GM19438 (cell line): ENCODE measurements around the gene IGSF1.

Experiments used
- ATAC-seq: cut with Tn5 transposase; IDR thresholded peaks from one replicate; pipeline ENCODE4 v1.9.1; 2021; ENCODE audit warnings: low read depth; ENCODE audit not compliant: unreplicated experiment

The IGSF1 gene, protein sequence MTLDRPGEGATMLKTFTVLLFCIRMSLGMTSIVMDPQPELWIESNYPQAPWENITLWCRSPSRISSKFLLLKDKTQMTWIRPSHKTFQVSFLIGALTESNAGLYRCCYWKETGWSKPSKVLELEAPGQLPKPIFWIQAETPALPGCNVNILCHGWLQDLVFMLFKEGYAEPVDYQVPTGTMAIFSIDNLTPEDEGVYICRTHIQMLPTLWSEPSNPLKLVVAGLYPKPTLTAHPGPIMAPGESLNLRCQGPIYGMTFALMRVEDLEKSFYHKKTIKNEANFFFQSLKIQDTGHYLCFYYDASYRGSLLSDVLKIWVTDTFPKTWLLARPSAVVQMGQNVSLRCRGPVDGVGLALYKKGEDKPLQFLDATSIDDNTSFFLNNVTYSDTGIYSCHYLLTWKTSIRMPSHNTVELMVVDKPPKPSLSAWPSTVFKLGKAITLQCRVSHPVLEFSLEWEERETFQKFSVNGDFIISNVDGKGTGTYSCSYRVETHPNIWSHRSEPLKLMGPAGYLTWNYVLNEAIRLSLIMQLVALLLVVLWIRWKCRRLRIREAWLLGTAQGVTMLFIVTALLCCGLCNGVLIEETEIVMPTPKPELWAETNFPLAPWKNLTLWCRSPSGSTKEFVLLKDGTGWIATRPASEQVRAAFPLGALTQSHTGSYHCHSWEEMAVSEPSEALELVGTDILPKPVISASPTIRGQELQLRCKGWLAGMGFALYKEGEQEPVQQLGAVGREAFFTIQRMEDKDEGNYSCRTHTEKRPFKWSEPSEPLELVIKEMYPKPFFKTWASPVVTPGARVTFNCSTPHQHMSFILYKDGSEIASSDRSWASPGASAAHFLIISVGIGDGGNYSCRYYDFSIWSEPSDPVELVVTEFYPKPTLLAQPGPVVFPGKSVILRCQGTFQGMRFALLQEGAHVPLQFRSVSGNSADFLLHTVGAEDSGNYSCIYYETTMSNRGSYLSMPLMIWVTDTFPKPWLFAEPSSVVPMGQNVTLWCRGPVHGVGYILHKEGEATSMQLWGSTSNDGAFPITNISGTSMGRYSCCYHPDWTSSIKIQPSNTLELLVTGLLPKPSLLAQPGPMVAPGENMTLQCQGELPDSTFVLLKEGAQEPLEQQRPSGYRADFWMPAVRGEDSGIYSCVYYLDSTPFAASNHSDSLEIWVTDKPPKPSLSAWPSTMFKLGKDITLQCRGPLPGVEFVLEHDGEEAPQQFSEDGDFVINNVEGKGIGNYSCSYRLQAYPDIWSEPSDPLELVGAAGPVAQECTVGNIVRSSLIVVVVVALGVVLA (N-terminal part only)

DNA sequence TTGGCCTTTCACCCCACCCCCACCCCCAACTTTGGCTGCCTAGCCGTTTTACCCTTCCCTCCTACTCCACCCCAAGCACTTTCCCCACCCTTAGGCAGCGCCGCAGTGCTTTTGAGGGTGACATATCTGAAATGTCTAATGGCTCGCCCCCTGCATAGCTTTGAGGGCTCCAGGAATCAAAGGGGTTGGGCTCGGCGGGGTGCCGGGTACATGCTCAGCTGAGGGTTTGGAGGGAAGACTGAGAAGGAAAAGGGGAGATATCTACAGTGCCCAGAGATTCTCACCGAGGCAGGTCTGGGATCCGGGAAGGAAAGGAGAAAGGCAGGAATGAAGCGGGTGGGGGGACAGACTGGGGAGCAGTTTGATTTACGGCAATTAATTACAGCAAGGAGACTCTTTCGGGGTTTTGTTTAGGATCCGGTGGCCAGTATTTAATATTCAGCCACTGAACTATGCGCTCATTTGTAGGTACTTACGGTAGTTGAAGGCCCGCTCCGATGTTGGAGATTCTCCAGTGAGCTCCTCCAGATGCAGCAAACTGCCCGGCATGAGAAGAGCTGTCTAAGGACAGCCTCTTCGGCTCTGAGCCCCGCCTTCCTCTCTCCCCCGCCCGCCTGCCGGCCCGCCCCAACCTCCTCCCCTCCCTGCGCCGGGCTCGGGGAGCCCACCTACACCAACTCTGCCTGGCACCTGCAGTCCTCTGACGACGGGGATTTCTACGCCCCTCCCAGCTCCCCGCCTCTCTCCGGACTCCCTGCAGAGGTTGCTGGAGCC lies at the start of gene IGSF1:
TSS of gene IGSF1 (minus strand) at position 569 of the 774 bp plus-strand sequence. CDS start 2,632 bp downstream, outside the sequence.
- no peak for ATAC-seq

DNA sequence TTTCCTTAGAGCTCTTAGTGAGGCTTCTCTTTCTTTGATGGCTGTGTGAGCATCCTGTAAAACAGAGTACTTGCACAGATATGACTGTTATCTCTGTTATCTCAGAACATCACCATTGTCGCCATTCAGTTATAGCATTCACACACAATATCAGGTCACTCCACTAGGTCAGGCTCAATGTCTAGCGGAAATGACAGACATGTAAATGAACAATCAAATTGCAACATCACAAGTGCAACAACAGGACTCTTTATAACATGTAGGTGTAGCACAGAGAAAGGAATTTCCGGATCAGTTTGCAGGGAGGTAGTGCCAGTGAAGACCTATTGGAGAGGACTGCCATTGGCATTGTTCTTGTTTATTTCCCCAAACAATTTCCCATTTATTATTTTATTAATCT lies 43.2 kb upstream of the IGSF1 start:
- no peak for ATAC-seq

DNA sequence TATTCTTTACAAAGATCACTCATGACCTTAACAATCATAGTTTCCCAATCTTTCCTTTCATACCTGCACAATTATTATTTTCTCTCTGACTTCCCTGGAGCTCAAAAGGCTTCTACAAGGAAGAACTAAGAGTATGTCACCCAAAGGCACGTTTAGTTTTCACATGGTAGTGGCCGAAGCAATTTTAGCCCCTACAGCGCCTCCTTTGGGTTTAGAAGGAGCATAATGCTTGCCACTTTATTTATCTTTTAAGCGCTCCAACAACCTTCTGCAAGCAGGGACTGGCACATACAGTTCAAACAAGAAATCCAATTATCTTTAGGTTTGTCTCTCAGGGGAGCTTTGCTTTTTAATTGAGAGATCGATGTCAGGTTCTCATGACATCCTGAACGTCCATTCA lies 42.0 kb upstream of the IGSF1 start:
- no peak for ATAC-seq

DNA sequence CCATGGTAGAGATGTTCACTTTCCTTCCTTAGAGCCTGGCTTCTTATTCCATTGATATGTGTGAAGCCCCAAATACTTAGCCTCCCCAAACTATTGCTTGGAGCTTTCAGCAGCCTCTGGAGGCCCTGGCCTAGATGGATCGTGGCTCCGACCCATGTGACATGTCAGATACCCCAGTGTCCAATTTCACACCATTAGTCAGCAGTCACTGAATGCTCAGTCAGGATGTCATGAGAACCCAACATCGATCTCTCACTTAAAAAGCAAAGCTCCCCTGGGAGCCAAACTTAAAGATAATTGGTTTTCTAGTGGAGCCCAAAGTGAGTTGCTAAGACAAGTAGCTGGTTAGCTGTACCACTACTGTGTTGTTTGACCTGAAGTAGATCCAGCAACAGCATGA lies 41.6 kb upstream of the IGSF1 start:
- ATAC-seq = no peak

DNA sequence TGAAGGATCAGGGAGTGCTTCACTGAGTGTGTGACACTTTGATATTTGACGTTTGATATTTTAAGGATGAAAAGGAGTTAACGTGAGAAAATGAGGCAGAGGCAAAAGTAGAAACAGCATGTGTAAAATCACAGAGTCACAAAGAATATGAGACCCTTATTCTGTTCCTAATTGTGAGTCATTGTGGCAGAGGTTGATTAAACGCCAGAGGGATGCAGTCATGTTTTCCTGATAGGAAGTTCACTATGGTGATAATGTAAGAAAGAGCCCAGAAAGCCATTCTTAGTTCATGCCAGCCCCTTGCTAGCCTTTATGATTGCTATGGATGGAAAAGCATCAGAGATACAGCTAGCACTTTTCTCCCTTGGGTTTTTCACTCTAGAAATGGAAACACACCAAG lies 33.5 kb upstream of the IGSF1 start:
- ATAC-seq = no peak

DNA sequence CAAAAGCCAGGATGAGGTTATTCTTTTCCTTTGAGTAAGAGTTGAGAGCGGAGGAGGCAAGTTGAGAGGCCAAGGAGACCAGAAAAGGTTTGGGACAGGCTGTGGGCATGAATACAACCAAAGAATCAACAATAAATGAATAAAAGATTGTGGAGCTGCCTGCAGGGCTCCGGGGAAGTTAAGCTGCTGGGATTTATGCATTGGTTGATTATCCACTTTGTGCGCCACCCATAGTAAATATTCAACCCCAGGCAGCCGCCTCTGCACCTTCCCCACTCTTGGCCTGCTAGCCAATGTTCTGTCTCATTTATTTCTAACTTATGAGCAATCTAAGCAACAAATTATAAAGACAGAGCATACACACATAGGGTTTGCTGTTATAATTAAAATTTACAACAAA lies 28.2 kb upstream of the IGSF1 start:
- ATAC-seq = no peak

DNA sequence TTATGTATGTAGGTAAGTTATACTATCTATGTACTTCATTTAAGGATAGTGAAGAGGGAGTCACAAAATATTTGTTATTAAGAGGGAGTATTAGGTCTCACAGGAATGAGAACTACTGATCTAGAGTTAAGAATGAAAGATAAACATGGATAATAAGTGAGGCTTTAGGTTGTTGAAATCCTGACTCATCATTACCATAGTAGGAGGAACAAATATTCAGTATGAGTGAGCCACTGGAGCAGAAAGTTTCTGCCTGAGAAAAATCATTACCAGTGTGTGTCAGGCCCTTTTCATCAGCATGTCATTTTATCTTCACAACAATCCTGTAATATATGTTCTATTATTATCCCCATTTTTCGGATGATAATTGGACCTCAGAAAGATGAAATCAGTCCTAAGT lies 27.2 kb upstream of the IGSF1 start:
- ATAC-seq = no peak

DNA sequence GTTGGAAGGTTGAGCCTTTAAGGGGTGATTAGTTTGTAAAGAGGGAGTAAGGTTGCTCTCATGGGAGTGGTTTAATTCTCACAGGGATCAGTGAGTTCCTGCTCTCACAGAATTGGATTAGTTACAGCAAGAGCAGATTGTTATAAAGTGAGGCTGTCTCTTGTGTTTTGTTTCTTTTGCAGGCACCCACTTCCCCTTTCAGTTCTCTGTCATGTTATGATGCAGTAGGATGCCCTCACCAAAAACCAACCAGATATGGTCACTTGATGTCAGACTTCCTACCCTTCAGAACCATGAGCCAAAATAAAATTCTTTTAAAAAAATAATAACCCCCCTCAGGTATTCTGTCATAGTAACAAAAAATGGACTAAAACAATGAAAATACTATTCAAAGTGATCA lies 19.9 kb upstream of the IGSF1 start:
- no peak for ATAC-seq

DNA sequence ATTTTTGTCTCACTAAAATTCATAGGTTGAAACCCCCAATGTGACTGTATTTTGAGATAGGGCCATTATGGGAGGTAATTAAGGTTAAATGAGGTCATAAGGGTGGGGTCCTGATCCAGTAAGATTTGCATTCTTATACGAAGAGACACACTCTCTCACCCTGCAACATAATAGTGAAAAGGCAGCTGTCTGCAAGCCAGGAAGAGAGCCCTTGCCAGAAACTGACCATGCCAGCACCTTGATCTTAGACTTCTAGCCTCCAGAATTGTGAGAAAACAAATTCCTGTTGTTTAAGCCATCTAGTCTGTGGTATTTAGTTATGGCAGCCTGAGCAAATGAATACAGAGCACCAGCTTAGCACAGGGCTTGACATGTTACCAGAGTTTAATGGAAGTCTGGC lies 17.5 kb upstream of the IGSF1 start:
- no peak for ATAC-seq

DNA sequence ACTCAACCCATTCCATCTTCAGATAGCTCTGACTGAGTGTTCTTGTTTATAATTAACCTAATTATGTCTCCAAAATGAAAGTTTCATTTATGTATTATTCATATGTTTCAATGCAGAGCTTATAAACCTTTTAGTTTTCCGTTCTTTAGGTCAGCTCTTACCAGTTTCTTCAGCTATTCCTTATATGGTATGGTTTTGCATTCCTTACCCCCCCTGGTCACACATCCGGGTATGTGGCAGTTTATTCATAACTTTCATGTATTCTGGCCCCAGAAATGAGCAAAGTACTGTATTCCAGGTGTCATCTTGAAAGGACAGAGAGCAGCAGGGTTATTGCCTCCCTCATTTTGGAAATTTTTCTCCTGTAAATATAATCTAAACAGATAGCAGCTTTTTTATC lies 16.8 kb upstream of the IGSF1 start:
- no peak for ATAC-seq

DNA sequence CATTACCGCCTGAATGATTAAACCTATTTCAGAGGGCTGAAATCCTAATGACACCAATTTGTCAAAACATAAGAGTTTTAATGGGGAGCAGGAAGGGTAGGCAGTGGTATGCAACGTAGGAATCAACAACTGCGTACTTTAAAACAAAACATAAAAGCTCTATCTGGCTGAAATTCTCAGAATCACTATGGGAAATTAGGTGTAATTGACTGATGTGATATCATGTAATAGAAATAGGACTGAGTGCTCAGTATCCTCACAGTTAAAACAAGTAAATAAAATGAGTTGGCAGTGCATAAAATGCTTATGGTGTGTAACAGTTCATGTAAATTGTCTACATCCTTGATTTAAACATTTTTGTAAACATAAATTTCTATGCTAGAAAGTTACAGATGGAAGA lies 13.6 kb upstream of the IGSF1 start:
- ATAC-seq = no peak

DNA sequence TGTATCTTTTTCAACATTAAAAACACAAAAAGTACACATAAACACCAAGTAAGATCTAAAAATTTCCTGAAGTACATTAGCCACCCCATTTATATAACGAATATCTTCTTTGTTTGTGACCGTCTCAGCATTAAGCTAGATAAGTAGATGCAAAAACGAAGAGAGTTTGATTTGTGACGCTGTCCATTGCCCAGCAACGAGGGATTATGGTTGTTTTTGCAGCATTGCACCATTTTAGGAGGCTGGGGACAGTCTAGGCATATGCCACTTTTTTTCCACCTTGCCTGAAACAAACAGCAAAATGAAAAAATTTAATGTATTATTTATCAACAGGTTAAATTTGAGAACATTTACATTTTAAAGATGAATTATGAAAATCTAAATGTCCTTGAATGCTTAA lies 12.0 kb upstream of the IGSF1 start:
- ATAC-seq = no peak

DNA sequence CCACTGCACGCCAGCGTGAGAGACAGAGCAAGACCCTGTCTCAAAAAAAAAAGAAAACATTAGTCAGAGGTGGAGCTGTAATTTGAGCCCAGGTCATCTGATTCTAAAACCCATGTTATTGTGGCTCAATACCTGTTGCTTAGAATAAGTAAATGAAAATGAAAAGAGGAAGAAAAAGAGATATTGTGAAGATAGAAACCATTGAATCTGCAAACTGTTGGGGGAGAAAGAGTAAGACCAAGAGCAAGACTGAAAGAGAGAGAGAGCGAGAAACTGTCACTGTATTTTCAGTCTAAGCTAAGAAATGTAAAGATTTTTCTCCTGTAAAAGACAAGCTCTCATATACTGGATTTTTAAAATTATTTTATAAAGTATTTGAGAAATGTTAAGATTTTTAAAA lies 9.7 kb upstream of the IGSF1 start:
- ATAC-seq = no peak

DNA sequence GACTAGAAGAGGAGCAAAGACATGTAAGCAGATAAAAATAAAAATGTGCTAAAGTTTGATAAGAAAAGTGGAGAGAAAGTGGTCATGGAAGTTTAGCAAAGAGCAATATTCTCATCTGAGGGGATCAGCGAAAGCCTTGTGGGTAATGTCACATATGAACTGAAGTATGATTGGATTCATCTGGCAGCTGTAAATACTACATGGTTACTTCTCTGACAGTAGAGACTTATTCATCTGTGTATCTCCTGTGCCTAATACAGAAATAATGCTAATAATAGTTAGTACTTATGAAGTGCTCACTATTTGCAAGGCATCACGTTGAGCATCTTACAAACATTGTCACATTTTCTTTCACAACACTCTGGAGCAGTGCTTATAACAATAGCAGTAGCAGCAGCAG lies 8.9 kb upstream of the IGSF1 start:
- no peak for ATAC-seq

DNA sequence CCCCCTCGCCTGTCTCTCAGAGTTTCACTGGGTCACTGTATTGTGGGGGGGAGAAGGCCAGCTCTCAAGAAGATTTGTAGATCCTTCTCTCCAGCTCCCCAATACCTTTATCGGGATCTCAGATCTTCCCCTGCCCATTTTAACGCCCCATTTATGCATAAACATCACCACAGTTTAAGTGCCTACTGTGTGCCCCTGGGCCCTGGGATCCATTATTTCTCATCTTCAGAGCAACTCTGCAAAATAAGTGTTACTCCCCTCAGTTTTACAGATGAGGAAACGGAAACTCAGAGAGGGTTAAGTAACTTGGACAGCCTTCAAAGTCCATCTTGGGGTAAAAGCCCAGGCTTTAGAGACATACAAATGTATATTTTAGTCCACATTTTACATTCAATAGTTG lies 421 bp upstream of the IGSF1 start:
- no peak for ATAC-seq

DNA sequence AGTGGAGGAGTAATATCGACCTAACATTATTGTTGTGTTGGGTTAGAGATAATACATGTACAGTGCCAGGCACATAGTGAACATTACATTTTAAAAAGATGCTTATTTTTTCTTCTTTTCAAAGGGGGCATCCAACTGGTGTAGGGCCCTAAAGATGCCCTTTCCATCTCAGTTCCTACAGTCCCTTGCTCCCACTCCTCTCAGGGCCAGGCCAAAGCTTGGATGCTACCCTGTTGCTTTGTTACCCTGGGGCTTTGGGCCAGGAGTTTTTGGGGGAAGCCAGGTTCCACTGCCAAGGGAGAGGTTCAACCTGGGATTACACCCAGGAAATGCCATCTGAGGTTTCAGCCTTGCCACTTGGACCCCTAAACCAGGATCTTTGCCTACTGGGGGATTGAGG lies 918 bp downstream of the IGSF1 start:
- no peak for ATAC-seq

DNA sequence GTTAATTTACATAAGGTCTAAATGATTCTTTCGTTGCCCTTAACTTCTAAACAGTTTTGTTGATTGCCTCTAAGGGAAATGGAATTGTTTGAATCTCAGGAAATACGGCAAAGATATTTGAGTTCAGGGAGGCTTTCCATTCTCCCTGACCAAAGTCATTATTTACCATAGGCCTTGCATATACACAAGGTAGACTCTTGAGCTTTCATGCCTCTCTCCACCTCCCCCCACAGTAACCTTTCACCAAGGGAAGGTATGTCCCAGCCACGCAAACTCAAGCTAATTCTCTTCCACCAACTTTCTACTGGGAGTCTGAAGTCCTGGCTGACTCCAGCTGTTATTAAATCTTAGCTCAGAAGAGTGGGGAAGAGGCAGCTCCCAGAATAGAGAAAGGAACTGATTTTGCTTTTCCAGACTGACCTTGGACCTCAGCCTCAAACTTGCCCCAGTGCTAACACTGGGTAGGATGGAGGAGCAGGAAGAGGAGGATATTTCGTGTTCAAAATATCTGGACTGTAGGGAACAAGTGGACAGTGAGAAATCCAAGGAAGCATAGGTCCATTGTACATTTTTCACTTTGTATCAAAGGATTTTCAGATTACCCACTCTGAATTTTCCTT lies 1.4 kb downstream of the IGSF1 start:
- no peak for ATAC-seq

DNA sequence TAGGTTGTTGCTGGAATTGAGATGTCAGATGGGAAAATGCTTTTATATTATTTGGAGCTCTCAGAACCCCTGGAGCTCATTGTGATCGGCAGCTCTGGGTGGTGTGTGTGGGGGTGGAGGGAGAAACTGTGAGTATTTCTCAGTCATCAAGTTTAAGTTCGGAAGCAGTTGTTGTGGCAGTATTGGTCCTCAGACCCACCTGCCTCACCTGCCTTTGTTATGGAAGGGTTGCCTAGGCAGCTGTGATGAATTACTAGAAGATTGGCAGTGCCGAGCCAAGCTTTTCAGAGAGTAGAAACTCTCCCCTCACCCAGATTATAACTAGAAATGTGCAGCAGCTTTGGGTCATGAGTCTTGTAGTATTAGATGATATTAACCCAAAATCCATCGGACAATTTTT lies 9.5 kb downstream of the IGSF1 start:
- ATAC-seq = no peak

DNA sequence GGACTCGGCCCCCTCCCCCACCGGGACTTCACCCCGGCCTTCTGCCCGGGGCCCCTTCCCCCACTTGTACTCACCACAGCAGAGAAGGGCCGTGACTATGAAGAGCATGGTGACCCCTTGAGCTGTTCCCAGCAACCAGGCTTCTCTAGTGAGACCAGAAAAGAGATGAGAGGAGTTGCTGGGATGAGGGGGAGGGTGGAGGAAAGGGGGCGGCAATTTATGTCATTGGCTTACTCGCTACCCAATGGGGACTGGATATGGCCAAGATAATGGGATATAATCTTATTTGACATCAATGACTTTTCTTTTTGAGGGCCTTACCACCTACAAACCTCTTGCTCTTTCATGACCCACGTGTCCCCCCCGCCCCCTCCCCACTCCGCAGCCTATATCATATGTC lies 9.9 kb downstream of the IGSF1 start:
- ATAC-seq = no peak
